NCI-H1436 treated with DMSO at 0.1 percent for 48 hours (cell line): ENCODE results near the gene VPS52.
"Not testable (repeated sequence)": the region's sequence is repeated elsewhere in the genome, so short reads cannot be mapped to it uniquely, and the experiment has no call there.

ENCODE experiments used
- DNase-seq: peaks from one replicate; lab custom pipeline; 2025; lab: John Stamatoyannopoulos, UW

VPS52 gene

GRCh38 chr6:33301877-33302276 lies 30.2 kb upstream of the VPS52 start:
- no peak for DNase-seq

GRCh38 chr6:33299237-33299944 lies 27.7 kb upstream of the VPS52 start:
- peak; percentile 77 for DNase-seq

GRCh38 chr6:33298773-33299236 lies 27.1 kb upstream of the VPS52 start, which contains the start of gene RGL2:
Gene RGL2 (minus strand): TSS chr6:33298942. CDS start chr6:33298610, 332 bp downstream.
- DNase-seq = no peak

DNA sequence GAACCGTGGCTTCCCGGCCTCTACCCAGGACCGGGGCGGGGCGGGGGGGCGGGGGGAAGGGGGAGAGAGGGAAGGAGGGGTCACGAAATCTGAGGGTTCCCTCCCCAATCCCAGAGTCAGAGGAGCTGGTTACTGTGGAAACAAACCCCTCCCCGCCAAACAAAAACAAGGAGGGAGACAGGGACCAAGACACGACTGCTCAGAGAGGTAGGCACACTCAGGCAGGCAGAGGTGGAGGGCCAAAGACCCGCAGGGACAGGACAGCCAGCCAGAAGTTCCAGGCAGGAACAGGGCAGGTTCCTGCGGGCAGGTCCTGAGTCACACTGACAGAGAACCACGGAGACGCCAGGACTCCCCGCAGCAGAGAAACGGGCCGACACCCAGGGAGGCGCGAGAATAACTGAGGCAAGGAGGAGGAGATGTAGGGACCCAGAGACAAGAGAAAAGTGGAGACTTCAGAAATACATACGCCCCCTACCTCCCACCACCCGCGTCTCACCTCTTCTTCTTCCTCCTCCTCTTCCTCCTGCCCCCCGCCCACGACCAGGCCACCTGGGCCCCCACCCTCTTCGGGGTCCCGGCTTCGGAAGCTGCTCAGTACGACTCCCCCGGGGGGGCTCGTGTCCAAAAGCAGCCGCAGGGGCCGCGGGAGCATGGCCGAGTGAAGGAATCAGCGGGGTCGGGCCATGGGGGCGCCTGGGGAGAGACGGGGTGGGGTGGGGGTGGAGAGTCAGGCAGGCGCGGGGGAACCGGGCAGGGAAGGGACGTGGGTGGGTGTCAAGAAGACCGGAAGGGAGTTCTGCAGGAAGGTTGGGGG lies 26.5 kb upstream of the VPS52 start:
- no peak for DNase-seq

- DNase-seq = no peak
These were observed 25.8 kb upstream of the VPS52 start for GRCh38 chr6:33297406-33297955.

DNA sequence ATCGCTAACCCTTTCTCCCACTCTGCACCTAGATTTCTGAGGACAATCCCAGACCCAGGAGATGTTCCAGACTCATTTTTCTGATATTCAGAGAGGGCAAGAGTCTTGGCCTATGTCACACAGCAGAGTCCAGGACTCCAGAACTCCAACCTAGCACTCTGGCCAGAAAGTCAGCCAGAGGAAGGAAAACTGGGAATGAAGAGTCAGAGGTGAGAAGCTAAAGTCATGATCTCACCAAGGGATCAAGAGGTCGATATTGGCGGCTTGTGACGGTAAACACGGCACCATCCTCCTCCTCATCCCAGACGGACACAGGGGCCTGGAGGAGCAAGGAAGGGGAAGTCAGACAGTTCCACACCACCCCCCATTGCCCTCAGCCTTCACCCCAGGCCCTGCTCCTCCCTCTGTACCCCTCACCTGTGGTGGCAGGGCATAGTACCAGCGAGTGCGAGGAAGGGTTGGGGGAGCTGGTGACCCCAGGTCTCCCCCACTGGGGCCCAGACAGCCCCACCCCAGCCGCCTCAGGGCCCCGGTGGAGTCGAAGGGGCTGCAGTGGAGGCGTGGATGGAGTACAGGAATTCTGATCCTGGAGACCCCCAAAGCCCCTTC lies 25.2 kb upstream of the VPS52 start:
- DNase-seq = no peak

GRCh38 chr6:33295621-33296369 lies 24.1 kb upstream of the VPS52 start:
- no peak for DNase-seq

- DNase-seq = no peak
These were observed 22.6 kb upstream of the VPS52 start for GRCh38 chr6:33294086-33294823.

- DNase-seq = no peak
These were observed 21.5 kb upstream of the VPS52 start for GRCh38 chr6:33292996-33293682.

DNA sequence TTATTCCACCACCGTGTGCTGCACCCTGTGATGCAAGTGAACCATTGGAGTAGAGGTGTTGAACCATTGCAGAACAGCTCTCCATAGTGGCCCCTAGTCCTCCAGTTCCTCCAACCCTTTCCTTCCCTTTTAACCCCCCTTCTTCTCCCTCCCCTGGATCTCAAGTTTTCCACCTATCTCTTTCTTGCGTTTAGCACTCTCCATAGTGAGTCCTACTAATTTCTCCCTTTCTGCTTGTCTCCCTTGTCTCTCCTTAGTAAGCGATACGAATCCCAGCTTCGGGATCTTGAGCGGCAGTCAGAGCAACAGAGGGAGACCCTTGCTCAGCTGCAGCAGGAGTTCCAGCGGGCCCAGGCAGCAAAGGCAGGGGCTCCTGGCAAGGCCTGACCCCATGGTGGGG lies 18.8 kb upstream of the VPS52 start:
- DNase-seq = no peak

DNA sequence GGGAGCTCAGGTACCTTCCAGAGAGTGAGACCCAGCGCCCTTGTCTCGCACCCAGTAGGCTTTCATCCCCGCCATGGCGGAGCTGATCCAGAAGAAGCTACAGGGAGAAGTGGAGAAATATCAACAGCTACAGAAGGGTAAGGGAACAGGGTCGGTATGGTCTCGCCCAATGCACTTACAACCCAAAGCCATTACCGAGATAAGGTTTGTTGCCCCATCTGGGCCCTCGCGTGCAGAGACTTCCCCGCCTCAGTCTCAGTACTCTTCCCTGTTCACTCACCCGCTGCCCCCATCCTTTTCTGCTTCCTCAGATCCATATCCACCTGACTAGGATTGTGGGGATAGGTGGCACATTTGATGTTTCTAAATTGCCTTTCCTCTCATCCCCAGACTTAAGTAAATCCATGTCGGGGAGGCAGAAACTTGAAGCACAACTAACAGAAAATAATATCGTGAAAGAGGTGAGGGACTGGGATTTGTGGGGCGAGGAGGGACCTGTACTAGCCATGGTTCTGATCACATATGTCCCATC lies 18.2 kb upstream of the VPS52 start:
- no peak for DNase-seq

GRCh38 chr6:33288921-33289783 lies 17.5 kb upstream of the VPS52 start, which contains the start of the genes PFDN6 and WDR46:
Gene PFDN6 (plus strand): TSS chr6:33289601. CDS start chr6:33289857, 256 bp downstream.
Gene WDR46 (minus strand): TSS chr6:33289239. CDS start chr6:33289170, 69 bp downstream.
- peak; percentile 87 for DNase-seq

DNA sequence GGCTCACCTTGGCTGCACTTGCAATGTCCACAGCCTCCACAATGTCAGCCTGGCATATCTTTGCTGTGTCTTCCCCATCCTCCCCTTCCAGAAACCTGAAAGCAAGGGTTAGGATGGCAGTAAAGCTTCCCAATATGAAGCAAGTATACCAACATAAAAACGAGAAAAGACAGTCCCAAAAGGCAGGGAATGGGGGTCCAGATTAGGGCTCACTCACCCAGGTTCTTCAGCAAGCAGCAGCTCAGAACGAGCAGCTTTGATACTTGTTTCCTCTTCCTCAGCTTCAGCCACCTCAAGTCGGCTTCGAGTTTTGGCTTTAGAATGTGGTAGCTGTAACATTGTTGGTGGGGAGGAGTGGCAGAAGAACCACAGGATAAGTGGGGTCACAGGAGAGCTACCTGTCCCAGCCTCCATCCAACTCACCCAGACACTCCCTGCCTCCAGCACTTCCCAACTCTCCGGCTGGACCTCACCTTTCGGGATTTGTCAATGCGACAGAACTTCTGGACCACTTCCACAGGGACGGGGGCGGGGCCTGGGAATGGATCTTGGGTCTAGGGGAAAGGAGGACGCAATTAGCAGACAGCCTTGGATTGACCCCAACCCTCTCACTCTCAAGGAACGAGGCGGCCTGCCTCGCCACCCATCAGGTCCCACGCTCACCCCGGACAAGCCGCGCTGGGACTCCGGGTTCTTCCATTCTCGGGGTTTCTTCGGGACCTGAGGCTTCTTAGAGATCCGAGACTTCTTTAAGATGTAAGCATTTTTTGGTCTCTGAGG lies 16.7 kb upstream of the VPS52 start:
- no peak for DNase-seq

DNA sequence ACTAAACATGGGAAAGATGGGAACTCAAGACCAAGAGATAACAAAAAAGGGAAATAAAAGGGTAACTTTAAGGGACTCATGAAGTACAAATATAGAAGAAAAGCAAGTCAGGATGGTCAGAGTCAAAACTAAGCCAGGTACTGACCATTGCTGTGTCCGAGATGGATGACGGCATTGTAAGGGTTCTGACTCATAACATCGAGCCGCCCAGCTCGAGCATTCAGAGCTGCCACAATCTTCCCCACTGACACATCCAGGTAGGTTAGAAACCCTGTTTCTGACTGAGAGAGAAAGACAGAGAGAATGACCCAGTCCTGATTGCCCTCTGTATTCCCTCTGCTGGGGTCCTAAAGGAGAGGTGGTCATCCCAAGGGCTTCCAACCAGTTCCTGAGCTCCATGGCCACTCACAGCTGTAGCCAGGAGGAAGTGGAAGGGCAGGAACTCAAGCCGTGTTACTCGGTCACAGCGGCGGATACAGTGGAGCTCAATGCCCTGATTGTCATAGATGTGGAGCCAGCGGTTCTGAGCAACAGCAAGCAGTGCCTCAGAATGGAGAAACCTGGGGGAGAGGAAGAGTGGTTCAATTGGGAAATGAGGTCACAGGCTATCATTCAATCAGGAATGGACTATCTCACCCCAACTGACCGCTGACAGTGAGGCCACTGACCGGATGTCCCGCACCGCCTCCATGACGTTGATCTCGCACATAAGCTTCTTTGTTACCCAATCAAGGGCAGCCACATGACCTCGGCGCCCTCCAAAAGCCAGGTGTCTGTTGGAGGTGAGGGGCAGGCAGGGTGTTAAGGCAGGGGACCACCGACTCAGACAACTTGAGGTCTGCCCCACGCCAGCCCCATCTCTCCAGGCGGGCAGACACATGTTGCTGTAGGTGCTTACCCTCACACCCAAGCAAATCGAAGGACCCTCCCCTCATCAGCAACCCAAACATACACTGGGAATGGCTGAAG lies 15.6 kb upstream of the VPS52 start:
- no peak for DNase-seq

DNA sequence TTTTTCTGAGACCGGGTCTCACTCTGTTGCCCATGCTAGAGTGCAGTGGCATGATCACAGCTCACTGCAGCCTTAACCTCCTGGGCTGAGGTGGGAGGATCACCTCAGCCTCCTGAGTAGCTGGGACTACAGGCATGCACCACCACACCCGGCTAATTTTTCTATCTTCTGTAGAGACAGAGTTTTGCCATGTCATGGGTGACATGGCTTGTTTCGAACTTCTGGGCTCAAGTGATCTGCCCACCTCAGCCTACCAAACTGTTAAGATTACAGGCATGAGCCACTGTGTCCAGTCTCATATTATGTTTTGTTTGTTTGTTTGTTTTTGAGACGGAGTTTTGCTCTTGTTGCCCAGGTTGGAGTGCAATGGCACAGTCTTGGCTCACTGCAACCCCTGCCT lies 13.5 kb upstream of the VPS52 start:
- not testable (repeated sequence) for DNase-seq

DNA sequence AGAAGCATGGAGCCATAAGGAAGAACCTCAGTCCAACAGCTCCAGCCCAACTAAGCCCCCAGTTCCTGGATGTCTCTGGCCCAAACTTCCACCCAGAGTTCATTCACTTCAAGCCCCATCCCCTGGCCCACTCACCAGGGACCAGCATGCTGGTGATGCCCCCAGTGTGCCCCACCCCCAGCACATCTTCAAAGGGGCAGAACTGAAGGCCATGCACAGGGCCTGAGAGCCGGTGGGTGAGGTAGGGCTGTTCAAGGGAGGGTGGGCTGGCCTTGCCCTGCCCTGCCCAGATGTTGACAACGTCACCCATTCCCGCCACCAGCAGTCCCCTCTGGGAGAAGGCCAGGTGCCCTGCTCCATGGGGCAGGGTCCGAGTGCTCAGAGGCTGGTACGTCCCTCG lies 8.9 kb upstream of the VPS52 start:
- no peak for DNase-seq

- DNase-seq = no peak
These were observed 8.4 kb upstream of the VPS52 start for GRCh38 chr6:33279971-33280511.
